ENCODE measurements around the gene LCE7A.
A peak's percentile ranks its signal among the peaks of the same experiment; 100 is the strongest.

LCE7A gene

DNA sequence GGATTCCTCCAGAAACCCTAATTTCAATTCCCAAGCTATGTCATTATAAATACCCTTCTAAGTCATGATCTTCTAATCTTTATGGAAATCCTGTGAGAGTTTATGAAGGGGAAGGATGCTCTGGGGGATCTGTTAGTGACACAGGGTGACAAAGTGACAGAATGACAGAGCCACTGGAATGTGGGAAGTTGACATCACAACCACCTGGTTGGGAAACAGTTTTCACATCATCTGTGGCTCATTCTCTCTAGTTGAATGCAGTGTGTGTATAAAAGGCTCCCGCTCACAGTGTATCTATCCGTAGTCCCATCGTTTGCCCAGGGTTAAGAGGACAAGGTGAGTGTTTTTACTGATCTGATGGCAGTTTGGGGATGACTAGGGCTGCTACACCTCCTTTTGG lies at the start of gene LCE7A:
TSS of gene LCE7A (plus strand) at position 301 of the 400 bp plus-strand sequence. CDS start 702 bp downstream, outside the sequence.
- DNase-seq = no peak

DNA sequence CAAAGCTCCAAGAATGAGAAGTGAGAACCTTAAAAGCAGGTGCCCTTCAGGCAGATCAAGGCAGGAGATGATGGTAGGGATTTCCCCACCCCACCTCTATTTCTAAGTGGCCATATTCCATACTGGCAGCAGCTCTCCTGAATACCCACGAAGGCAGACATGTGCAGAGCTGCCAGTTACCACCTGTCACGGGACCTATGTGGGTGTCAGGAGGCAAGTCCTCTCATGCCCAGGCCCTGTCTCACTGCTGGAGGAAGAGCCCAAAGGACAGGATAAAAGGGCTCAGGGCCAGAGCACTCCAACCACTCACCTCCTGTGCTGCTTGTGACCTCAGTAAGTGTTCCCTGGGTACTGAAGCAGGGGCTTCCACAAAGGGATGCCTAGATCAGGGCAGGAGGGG lies 48.7 kb upstream of the LCE7A start:
- no peak for DNase-seq

DNA sequence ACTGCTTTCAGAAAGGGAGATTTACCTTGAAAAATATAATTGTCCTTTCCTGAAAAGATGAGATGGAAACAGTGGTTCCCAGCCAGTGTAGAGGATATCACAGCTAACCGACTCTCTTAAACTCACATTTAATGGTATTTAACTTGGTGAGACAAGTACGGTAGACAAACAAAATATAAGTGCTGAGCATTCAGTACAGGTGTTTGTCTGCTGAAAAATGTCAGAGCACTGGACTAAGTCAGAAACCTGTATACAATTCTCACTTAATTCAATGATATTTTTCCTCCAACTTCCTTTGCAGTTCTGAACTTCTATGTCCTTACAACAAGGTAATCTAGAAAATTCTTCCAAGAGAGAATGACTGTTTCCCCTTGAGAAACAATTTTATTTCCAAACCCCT lies 48.1 kb upstream of the LCE7A start, which contains the start of gene LCE1B:
TSS of gene LCE1B (plus strand) at position 301 of the 400 bp plus-strand sequence. CDS start 476 bp downstream, outside the sequence.
- DNase-seq = no peak

- no peak for DNase-seq
Observed at GRCh38 chr1:152817309-152817708, 42.5 kb upstream of the LCE7A start.

- no peak for DNase-seq
Observed at GRCh38 chr1:152823294-152823693, 36.5 kb upstream of the LCE7A start.

DNA sequence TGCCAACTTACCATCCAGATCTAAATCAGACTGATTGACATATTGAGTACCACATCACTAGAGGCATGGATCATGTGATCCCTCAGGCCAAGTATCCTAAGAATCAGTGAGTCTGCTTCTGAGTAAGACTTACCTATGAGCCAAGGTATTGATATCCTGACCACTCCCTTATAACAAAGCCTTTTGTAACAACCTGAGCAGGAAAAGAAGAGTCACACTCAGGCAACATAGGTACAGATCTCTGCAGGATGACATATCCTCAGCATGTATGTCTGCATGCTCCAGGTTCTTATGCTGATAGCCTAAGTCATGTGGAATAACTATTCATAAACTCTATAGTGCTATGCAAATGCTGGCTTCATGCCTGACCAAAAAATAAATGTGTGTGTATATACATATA lies 34.8 kb upstream of the LCE7A start:
- DNase-seq = no peak

GRCh38 chr1:152827173-152827572 lies 32.6 kb upstream of the LCE7A start, which contains the start of gene LCE1A:
Gene LCE1A (plus strand): TSS chr1:152827473. CDS start chr1:152827473, 0 bp downstream.
- DNase-seq = no peak

- no peak for DNase-seq
Observed at GRCh38 chr1:152836870-152837269, 22.9 kb upstream of the LCE7A start.

DNA sequence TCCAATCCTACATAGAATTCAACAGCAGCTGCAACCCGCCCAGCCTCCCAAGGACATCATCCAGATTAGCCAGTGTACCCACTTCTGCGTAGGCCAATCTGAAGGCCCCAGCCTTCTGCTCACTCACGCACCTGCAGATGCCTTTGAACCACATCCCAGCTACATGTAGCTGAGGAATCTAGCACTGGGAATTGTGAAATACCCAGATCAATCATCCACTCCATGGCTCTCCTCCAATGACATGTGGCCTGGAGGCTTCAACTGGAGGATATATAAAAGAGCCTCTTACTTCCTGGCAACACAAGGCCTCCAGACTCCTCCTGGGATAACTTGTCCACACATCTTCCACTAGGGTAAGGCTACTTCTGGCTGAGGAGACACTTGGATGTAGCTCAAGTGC lies 17.2 kb upstream of the LCE7A start, which contains the start of gene LCE6A:
TSS of gene LCE6A (plus strand) at position 301 of the 400 bp plus-strand sequence. CDS start 665 bp downstream, outside the sequence.
- DNase-seq = no peak

- no peak for DNase-seq
Observed at GRCh38 chr1:152855661-152856060, 4.1 kb upstream of the LCE7A start.

GRCh38 chr1:152858062-152858461 lies 1.7 kb upstream of the LCE7A start:
- no peak for DNase-seq

DNA sequence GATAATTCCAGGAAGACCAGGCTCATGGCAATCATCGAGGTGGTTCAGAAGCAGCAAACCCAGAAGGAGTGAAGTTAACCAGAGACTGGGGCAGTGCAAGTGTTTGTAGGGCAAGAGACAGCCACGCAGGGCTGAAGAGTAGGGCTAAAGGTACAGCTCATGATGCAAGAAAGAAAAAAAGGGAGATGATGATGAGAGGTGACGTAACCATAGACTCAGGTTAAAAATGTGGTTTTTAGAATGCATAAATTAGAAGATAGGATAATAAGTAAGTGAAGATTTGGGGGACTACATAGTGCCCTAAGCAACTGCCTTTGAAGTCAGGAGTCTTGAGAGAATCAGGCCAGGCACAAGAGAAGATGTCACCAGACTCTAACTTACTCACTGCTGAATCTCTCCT lies 333 bp downstream of the LCE7A start:
- DNase-seq = no peak

DNA sequence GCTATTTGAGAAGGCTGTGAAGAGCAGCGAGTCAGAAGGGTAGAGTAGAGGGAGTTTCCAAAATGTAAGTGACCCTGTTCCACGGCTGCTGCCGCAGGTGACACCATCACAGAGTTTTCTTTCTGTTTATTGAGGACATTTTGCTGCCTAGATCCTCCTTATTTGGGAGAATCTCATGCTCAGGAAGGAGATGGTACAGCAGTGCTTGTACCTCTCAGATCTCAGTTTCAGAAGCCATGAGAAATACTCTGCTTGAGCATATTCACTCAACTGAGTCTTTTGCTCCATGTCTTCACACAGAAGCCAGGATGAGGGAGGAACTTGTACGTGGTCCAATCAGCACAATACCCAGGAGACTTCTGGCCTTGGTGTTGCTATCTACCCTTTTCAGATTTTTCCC lies 1.6 kb downstream of the LCE7A start:
- no peak for DNase-seq

GRCh38 chr1:152864443-152864842 lies 4.6 kb downstream of the LCE7A start:
- no peak for DNase-seq

- DNase-seq = no peak
Observed at GRCh38 chr1:152866321-152866720, 6.5 kb downstream of the LCE7A start.

GRCh38 chr1:152869808-152870419 lies 10.1 kb downstream of the LCE7A start:
- peak; percentile 35 to 61 for DNase-seq

DNA sequence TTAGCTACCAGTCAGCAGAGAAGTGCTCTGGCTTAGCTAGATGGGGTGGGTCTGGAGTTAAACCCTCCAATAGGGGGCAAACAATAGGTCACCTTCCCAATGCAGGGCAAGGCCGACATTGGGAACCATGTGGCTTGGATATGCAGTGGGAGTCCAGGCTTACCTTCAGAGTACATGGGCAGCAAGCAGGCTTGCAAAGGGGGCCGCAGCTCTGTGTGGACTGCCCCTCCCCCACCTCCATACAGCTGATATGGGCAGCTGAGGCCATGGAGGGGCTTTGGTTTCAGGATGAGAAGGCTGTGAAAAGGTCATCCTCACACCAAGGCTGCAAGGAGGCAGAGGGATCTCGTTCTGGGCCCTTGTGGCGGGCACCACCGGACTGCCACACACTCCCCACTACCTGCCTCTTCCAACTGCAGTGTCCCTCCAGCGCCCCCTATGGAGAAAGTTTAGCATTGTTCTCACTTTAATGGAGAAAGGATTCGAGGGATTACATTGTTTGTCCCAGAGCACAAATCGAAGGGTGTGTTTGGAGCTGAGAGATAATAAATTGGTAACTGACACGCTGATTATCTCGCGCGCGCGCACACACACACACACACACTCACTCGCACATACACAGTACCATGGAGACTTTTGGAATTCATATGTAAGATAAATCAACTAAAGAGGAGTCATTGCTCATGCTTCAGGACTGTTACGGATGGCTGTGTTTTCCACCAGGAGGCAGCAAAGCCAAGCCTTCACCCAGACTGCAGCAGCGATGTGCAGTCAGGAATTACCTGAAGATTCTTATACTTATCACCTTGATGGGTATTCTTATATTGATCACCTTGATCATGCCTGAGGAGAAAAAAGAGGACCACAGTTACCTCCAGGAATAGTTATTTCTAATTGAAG lies 11.3 kb downstream of the LCE7A start:
- peak in 1 of 2 experiments; percentile 3 for DNase-seq

DNA sequence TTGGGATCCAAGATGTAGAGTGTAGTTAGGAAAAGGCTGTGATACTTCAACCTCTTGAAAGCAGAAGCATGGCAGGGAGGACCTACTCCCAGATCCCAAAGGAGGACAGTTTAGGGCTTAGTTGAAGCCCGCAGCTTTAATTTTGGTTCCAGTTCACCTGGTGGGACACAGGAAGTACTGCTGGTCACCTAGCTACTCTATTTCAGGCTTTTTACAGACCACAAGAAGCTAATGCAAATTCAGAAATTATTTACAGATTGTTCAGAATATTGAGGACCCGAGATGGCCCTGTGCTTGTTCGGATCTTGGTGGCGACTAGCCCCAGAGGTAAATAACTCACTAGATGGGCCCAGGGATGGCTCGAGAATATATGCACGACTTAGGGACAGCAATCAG lies 11.9 kb downstream of the LCE7A start:
- DNase-seq = no peak

DNA sequence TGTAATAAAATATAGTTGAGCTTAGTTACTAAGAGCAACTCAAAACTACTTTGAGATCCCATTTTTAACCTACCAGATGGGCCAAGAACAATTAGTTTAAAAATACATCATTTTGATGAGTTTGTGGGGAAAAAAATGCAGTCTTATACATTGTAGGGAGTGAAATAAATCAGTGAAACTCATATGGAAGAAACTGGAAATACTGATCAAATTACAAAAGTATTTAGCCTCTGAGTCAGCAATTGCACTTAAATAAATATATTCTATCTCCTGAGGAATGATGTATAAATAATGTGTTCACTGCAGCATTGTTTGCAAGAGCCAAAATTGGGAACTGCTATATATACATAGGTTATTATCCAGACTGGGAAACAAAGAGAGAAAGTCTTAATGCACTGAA lies 13.7 kb downstream of the LCE7A start:
- DNase-seq = no peak

GRCh38 chr1:152876827-152877226 lies 17.0 kb downstream of the LCE7A start:
- no peak for DNase-seq

DNA sequence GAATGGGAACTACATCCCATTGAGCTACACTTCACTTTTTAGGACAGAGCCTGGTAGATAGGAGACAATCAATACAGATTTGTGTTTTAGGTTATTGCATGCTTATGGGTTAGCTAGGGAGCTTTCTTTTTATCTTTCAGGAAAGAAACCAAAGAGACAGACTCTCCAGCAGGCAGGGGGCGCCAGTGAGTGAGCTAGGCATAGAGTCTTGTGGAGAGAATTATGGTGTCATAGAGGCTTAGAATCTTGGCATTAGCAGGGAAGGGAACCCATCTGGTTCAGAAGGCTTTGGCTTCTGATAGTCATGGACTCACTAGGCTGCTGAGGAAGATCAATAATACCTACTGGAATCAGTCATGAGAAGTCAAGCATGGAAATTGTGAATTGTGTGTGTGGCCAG lies 18.2 kb downstream of the LCE7A start, which contains the start of gene SMCP:
TSS of gene SMCP (plus strand) at position 281 of the 400 bp plus-strand sequence. CDS start 6,101 bp downstream, outside the sequence.
- DNase-seq = no peak

DNA sequence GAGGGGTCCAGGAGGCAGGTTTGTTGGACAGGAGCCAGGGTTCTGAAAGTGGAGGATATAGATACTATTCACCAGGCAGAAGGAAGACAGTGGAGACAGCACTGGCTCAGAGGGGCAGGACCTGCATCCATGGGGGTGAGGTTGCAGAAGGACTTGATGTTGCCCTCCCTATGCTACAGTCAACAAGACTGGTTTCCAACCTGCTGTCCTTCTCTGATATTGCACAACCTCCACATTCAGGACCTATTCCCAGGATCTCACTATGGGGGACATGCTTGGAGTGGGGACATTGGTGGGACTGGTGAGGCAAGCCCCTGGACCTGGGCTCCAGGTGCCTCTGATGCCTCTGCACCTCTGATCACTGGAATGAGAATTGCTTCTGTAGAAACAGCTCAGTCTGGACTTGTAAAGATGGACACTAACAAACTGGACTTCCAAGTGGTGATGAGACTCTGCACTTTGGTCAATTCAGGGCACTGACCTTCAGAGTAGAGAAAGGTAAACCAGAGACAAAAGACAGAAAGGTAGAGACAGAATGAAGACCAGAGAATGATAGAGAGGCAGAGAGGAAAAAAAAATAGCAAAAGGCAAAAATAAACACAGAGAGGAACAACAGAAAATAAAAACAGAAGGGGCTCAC lies 19.9 kb downstream of the LCE7A start:
- no peak for DNase-seq

DNA sequence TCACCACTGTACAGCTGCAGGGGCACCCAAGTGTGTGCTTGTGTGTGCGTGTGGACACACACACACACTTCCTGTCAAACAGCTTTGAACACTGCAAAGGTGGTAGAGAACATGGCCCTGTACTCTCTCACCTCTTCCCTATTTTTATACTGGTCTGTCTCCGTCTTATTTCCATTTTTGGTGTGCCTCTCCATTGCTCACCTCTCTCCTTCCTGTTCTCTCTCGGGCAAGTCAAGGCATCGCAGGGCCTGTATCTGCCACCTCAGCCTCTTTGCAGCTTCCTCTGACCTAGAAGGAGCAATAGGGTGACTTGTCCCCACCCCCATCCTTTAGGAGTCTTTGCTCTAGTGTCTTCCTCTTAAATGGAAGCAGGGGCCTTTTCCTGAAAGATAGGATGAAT lies 20.5 kb downstream of the LCE7A start:
- no peak for DNase-seq
